GM10847 (cell line): Measurements from ENCODE around the gene CLPX.

ENCODE experiments used
- POLR2A ChIP-seq: IDR thresholded peaks from 2 replicates; pipeline ENCODE4 v1.6.1; 2011; ENCODE audit not compliant: insufficient read length; ENCODE audit errors: extremely low read depth

The CLPX gene

GRCh38 chr15:65189102-65189740 lies 4.1 kb upstream of the CLPX start:
- no peak for TF ChIP-seq POLR2A

GRCh38 chr15:65184305-65184867 lies 756 bp downstream of the CLPX start:
- TF ChIP-seq POLR2A: peak; percentile 36

- no peak for TF ChIP-seq POLR2A
These were observed 1.3 kb downstream of the CLPX start for GRCh38 chr15:65183865-65184159.

- TF ChIP-seq POLR2A: no peak
These were observed 2.6 kb downstream of the CLPX start for GRCh38 chr15:65182538-65182937.

- TF ChIP-seq POLR2A: no peak
These were observed 5.0 kb downstream of the CLPX start for GRCh38 chr15:65180167-65180566.

- TF ChIP-seq POLR2A: no peak
These were observed 7.2 kb downstream of the CLPX start for GRCh38 chr15:65177901-65178300.

- no peak for TF ChIP-seq POLR2A
These were observed 9.1 kb downstream of the CLPX start for GRCh38 chr15:65176056-65176455.

- no peak for TF ChIP-seq POLR2A
These were observed 9.6 kb downstream of the CLPX start for GRCh38 chr15:65175511-65175910.

- TF ChIP-seq POLR2A: no peak
These were observed 10.6 kb downstream of the CLPX start for GRCh38 chr15:65174509-65174908.

GRCh38 chr15:65172531-65172930 lies 12.6 kb downstream of the CLPX start:
- TF ChIP-seq POLR2A: no peak

GRCh38 chr15:65171428-65171827 lies 13.7 kb downstream of the CLPX start:
- TF ChIP-seq POLR2A: no peak

- TF ChIP-seq POLR2A: no peak
These were observed 19.3 kb downstream of the CLPX start for GRCh38 chr15:65165875-65166274.

- no peak for TF ChIP-seq POLR2A
These were observed 21.0 kb downstream of the CLPX start for GRCh38 chr15:65164139-65164538.

GRCh38 chr15:65163041-65163440 lies 22.1 kb downstream of the CLPX start:
- no peak for TF ChIP-seq POLR2A

- TF ChIP-seq POLR2A: no peak
These were observed 28.4 kb downstream of the CLPX start for GRCh38 chr15:65156692-65157091.

- no peak for TF ChIP-seq POLR2A
These were observed 30.4 kb downstream of the CLPX start for GRCh38 chr15:65154720-65155119.

GRCh38 chr15:65147902-65148301 lies 37.2 kb downstream of the CLPX start:
- no peak for TF ChIP-seq POLR2A

- no peak for TF ChIP-seq POLR2A
These were observed 38.7 kb downstream of the CLPX start for GRCh38 chr15:65146438-65146837.

GRCh38 chr15:65134538-65134937 lies 50.6 kb downstream of the CLPX start:
- TF ChIP-seq POLR2A: no peak
